K562 (cell line): ENCODE data around the gene STIM1. TPM values are rescaled to one million over a fixed set of nuclear protein-coding genes. Genes with fewer than 3 reads are reported as not detected.

Experiments used
- ARID1B ChIP-seq: fragments of 450-650 bp; IDR thresholded peaks from 2 replicates; pipeline ENCODE4 v1.6.1; 2016; ENCODE audit warnings: antibody characterized with exemption, mild to moderate bottlenecking, inconsistent platforms
- ATF1 ChIP-seq, 2 experiments: fragments of 450-650 bp in 1 of 2; IDR thresholded peaks; 2 replicates each; pipeline ENCODE4 v1.6.1; 2016; ENCODE audit warnings: missing compliant biosample characterization in 1 of 2, missing genetic modification characterization in 1 of 2
- GATA2 ChIP-seq: sonication (generic); formaldehyde crosslinking; IDR thresholded peaks from 2 replicates; pipeline ENCODE4 v1.4.0; 2020; ENCODE audit warnings: mild to moderate bottlenecking, missing genetic modification reagents
- HCFC1 ChIP-seq: IDR thresholded peaks from 2 replicates; pipeline ENCODE4 v1.6.1; 2012; ENCODE audit warnings: low read depth, low read length, improper control_type of control experiment
- IRF2 ChIP-seq: sonication (generic); formaldehyde crosslinking; IDR thresholded peaks from 2 replicates; pipeline ENCODE4 v1.8.1; 2022; ENCODE audit warnings: mild to moderate bottlenecking, missing genetic modification reagents
- IRF9 ChIP-seq: fragments of 450-650 bp; IDR thresholded peaks from 2 replicates; pipeline ENCODE4 v1.6.1; 2016; ENCODE audit warnings: missing biosample characterization, missing genetic modification characterization
- KHSRP ChIP-seq: fragments of 450-650 bp; IDR thresholded peaks from 2 replicates; pipeline ENCODE4 v1.6.1; 2017
- LEF1 ChIP-seq: fragments of 450-650 bp; IDR thresholded peaks from 2 replicates; pipeline ENCODE4 v1.6.1; 2016; ENCODE audit warnings: mild to moderate bottlenecking
- MBD2 ChIP-seq: sonication (generic); IDR thresholded peaks from 2 replicates; pipeline ENCODE4 v1.6.1; 2016; ENCODE audit warnings: low read depth, borderline replicate concordance
- MTA3 ChIP-seq: fragments of 450-650 bp; formaldehyde crosslinking; IDR thresholded peaks from 2 replicates; pipeline ENCODE4 v1.6.1; 2017; ENCODE audit warnings: mild to moderate bottlenecking, borderline replicate concordance
- MXD1 ChIP-seq: fragments of 250-450 bp; sonication (Bioruptor Pico); IDR thresholded peaks from 2 replicates; pipeline ENCODE4 v1.8.0; 2021; ENCODE audit warnings: borderline replicate concordance, mild to moderate bottlenecking, moderate library complexity; ENCODE audit not compliant: poor library complexity, severe bottlenecking
- NFIX ChIP-seq: fragments of 250-450 bp; sonication (Bioruptor Pico); IDR thresholded peaks from 2 replicates; pipeline ENCODE4 v1.4.0; 2020; ENCODE audit warnings: low read depth, mild to moderate bottlenecking, moderate library complexity
- NR2C1 ChIP-seq, 2 experiments: fragments of 450-650 bp; IDR thresholded peaks; 2 replicates each; pipeline ENCODE4 v1.6.1; 2017; ENCODE audit warnings: mild to moderate bottlenecking in 2 of 2, antibody characterized with exemption in 1 of 2, inconsistent platforms in 1 of 2, missing compliant biosample characterization in 1 of 2, missing genetic modification characterization in 1 of 2
- PATZ1 ChIP-seq: fragments of 250-450 bp; sonication (Bioruptor Pico); IDR thresholded peaks from 2 replicates; pipeline ENCODE4 v1.5.0; 2020; ENCODE audit warnings: mild to moderate bottlenecking, borderline replicate concordance
- PCBP2 ChIP-seq: fragments of 200-400 bp; formaldehyde crosslinking; IDR thresholded peaks from 2 replicates; pipeline ENCODE4 v1.6.1; 2018; ENCODE audit warnings: low read length, low read depth, mild to moderate bottlenecking, moderate library complexity; ENCODE audit not compliant: poor library complexity, severe bottlenecking
- PHF20 ChIP-seq: fragments of 450-650 bp; IDR thresholded peaks from 2 replicates; pipeline ENCODE4 v1.6.1; 2018; ENCODE audit not compliant: partially characterized antibody
- SMARCB1 ChIP-seq: IDR thresholded peaks from 2 replicates; pipeline ENCODE4 v1.6.1; 2011; ENCODE audit warnings: improper control_type of control experiment, low read depth; ENCODE audit not compliant: insufficient read length
- SNAPC5 ChIP-seq: fragments of 250-450 bp; sonication (Bioruptor Pico); IDR thresholded peaks from 2 replicates; pipeline ENCODE4 v1.8.0; 2021; ENCODE audit warnings: moderate library complexity, mild to moderate bottlenecking, inconsistent platforms
- TCF15 ChIP-seq: fragments of 250-450 bp; sonication (Bioruptor Pico); IDR thresholded peaks from 2 replicates; pipeline ENCODE4 v1.8.0; 2022; ENCODE audit warnings: moderate library complexity, mild to moderate bottlenecking, inconsistent platforms
- TEAD2 ChIP-seq: fragments of 450-650 bp; IDR thresholded peaks from 2 replicates; pipeline ENCODE4 v1.6.1; 2016; ENCODE audit warnings: missing genetic modification characterization, control low read depth, missing compliant biosample characterization
- TOE1 ChIP-seq, 2 experiments: fragments of 450-650 bp in 1 of 2; sonication (generic) in 1 of 2; formaldehyde crosslinking in 1 of 2; IDR thresholded peaks; 2 replicates each; pipeline versions ENCODE4 v1.7.1 to v1.8.0; 2016 to 2022; ENCODE audit warnings: borderline replicate concordance in 2 of 2, mild to moderate bottlenecking in 2 of 2, antibody characterized with exemption in 1 of 2, inconsistent platforms in 1 of 2, low read depth in 1 of 2, missing genetic modification reagents in 1 of 2, moderate library complexity in 1 of 2
- ZNF143 ChIP-seq: sonication (generic); formaldehyde crosslinking; IDR thresholded peaks from 2 replicates; pipeline ENCODE4 v1.9.0; 2022; ENCODE audit warnings: mild to moderate bottlenecking, missing genetic modification reagents
- ZNF212 ChIP-seq: fragments of 450-650 bp; formaldehyde crosslinking; IDR thresholded peaks from 2 replicates; pipeline ENCODE4 v1.4.0; 2020; ENCODE audit warnings: mild to moderate bottlenecking
- polyA plus RNA-seq, 8 experiments: library from polyadenylated mRNA; depleted of rRNA in 4 of 8; stranded (reverse) in 5 of 8; unstranded in 3 of 8; fragments of >200 nt; fragmentation: Nextera tagmentation in 2 of 8; fragmentation: Illumina TruSeq in 1 of 8; extraction: Ambion mirVana in 2 of 8; extraction: Trizol in 1 of 8; gene quantifications; 2 replicates each; pipeline versions ENCODE4 v1.2.1 to v1.2.3, GENCODE V29; 2011 to 2014; ENCODE audit warnings: inconsistent platforms in 1 of 8, missing spikeins in 1 of 8
- total RNA-seq, 7 experiments: library from RNA; depleted of rRNA in 6 of 7; stranded (reverse); fragments of >200 nt in 6 of 7; fragmentation: Illumina TruSeq in 2 of 7; extraction: Trizol in 2 of 7; gene quantifications; 2 replicates each; pipeline versions ENCODE4 v1.2.1 to v1.2.3, GENCODE V29; 2011 to 2021; ENCODE audit warnings: low replicate concordance in 1 of 7

Gene STIM1
- total and polyA plus RNA-seq, 9 of the 15 experiments (the other 6 are each of a cell fraction or from before 2014, with no cell fraction given) = 7.7 to 50.5 (median 22.5) TPM

GRCh38 chr11:3834664-3835461, 20.6 kb upstream of the STIM1 start (continued):
- no peak for TF ChIP-seq PATZ1 (CRISPR knock-in tag)
- no peak for TF ChIP-seq TEAD2
- no peak for TF ChIP-seq NFIX (CRISPR knock-in tag)
- peak; percentile 99 for TF ChIP-seq LEF1
- peak; percentile 70 for TF ChIP-seq GATA2 (CRISPR knock-in tag)
- no peak for TF ChIP-seq SMARCB1
- TF ChIP-seq IRF2 (CRISPR knock-in tag) = no peak
- no peak for TF ChIP-seq IRF9 (tag)
- no peak for TF ChIP-seq PHF20
- TF ChIP-seq SNAPC5 (CRISPR knock-in tag) = no peak
- no peak for TF ChIP-seq ATF1 (CRISPR knock-in tag; IDR thresholded peaks at IDR 0.05)
- TF ChIP-seq ATF1 (tag; IDR thresholded peaks at IDR 0.05) = peak; percentile 65; the same call in 1 of the 2 replicates
- TF ChIP-seq TCF15 (CRISPR knock-in tag) = no peak
- no peak for TF ChIP-seq ZNF212 (CRISPR knock-in tag)
- peak; percentile 90 for TF ChIP-seq ARID1B
- TF ChIP-seq PCBP2 = no peak
- TF ChIP-seq MTA3 = peak; percentile 84
- no peak for TF ChIP-seq NR2C1 (IDR thresholded peaks at IDR 0.05)
- TF ChIP-seq NR2C1 (tag; IDR thresholded peaks at IDR 0.05) = peak; percentile 44; the same call in 1 of the 2 replicates
- TF ChIP-seq MBD2 = peak; percentile 85; the same call in 1 of the 2 replicates
- no peak for TF ChIP-seq MXD1
- TF ChIP-seq HCFC1 = peak; percentile 28; the same call in 1 of the 2 replicates
- no peak for TF ChIP-seq ZNF143 (CRISPR knock-in tag)
- TF ChIP-seq TOE1 (IDR thresholded peaks at IDR 0.05; ENCODE audit: borderline replicate concordance) = peak; percentile 45; the same call in 1 of the 2 replicates
- no peak for TF ChIP-seq TOE1 (CRISPR knock-in tag; IDR thresholded peaks at IDR 0.05; ENCODE audit: borderline replicate concordance, low read depth)
- no peak for TF ChIP-seq KHSRP
